Lung (tissue), 12 donors: Measurements from ENCODE around the gene MAJIN. TPM values are rescaled to one million over a fixed set of nuclear protein-coding genes. Genes with fewer than 3 reads are reported as not detected.

ENCODE experiments used
- ATAC-seq: fragments of 200-7000 bp; cut with Tn5 transposase; one replicate; pipeline ENCODE4 v1.9.1; 2020; ENCODE audit warnings: moderate number of reproducible peaks; ENCODE audit not compliant: insufficient read depth, low FRiP score
- DNase-seq, 3 donors: peaks; one replicate each; pipeline ENCODE4 v3.0.0-alpha.2; 2013 to 2017
- H3K27ac ChIP-seq, 2 donors: one replicate each; pipeline ENCODE4 v1.5.1; 2013; ENCODE audit warnings: mild to moderate bottlenecking in 2 of 2, moderate library complexity in 2 of 2, control low read depth in 1 of 2, inconsistent platforms in 1 of 2, low read depth in 1 of 2, low read length in 1 of 2
- H3K27me3 ChIP-seq, 3 donors: one replicate each; pipeline ENCODE4 v1.5.1; 2013; ENCODE audit warnings: low read length in 2 of 3; ENCODE audit not compliant: control insufficient read depth in 3 of 3, insufficient read depth in 3 of 3
- H3K36me3 ChIP-seq, 4 donors: one replicate each; pipeline ENCODE4 v1.5.1; 2013; ENCODE audit warnings: low read length in 4 of 4, mild to moderate bottlenecking in 1 of 4, moderate library complexity in 1 of 4; ENCODE audit not compliant: control insufficient read depth in 4 of 4, insufficient read depth in 4 of 4
- H3K4me1 ChIP-seq, 5 donors: one replicate each; pipeline ENCODE4 v1.5.1; 2013; ENCODE audit warnings: low read length in 5 of 5, mild to moderate bottlenecking in 2 of 5, moderate library complexity in 1 of 5; ENCODE audit not compliant: control insufficient read depth in 5 of 5, insufficient read depth in 5 of 5
- H3K4me3 ChIP-seq: one replicate; pipeline ENCODE4 v1.5.1; 2013; ENCODE audit warnings: mild to moderate bottlenecking, control low read depth, moderate library complexity
- H3K9ac ChIP-seq, 2 donors: one replicate each; pipeline ENCODE4 v1.5.1; 2013; ENCODE audit warnings: low read length in 2 of 2, control low read depth in 1 of 2; ENCODE audit not compliant: insufficient read depth in 1 of 2
- H3K9me3 ChIP-seq, 4 donors: one replicate each; pipeline ENCODE4 v1.5.1; 2013; ENCODE audit warnings: low read length in 3 of 4, mild to moderate bottlenecking in 1 of 4, moderate library complexity in 1 of 4; ENCODE audit not compliant: control insufficient read depth in 4 of 4, insufficient read depth in 3 of 4
- CTCF ChIP-seq: IDR thresholded peaks from 2 replicates; pipeline ENCODE4 v1.5.1; 2012; ENCODE audit warnings: mild to moderate bottlenecking; ENCODE audit errors: control extremely low read depth, extremely low read depth
- whole genome bisulfite sequencing, 2 donors: extraction: QIAGEN DNeasy Blood & Tissue Kit; methylation state at CpG; one replicate each; pipeline ENCODE4 v1.1.7; 2013; 5-methylcytosine and 5-hydroxymethylcytosine counted together
- polyA plus RNA-seq, 2 donors: library from polyadenylated mRNA; stranded (reverse); fragments of 200-250 nt; gene quantifications; one replicate each; pipeline ENCODE4 v1.2.1, GENCODE V29; 2013
- total RNA-seq, 2 donors: library from RNA; depleted of rRNA in 1 of 2; stranded (reverse); fragments of >200 nt in 1 of 2; gene quantifications; one replicate each; pipeline ENCODE4 v1.2.1, GENCODE V29; 2014 to 2021
- donor health status: control.
- donor health status: control.
- donor health status: Bipolar disorder and iron deficiency.
- donor health status: healthy.
- donor health status: DM: yes; HTN: yes; CAD: no.

The MAJIN gene
- total and polyA plus RNA-seq, 4 donors, result 0.24 to 0.55 (median 0.39) TPM; not detected in 1

- WGBS, 2 donors, result 82 to 83% methylated on average over 27 of the region's 27 CpGs
- ATAC-seq (no peak), DNase-seq (no peak)
- Histone ChIP-seq H3K4me1 (peaks cover 0 to 4% (median 0%) of the 10 kb centered on the region in 5 donors), H3K4me3 (no peak overlapping the region), H3K36me3 (peaks cover 5 to 41% (median 11%) of the 10 kb centered on the region in 4 donors), H3K27me3 (no peaks in the 10 kb centered on the region), H3K9ac (no peak overlapping the region), H3K27ac (no peak overlapping the region), H3K9me3 (no peaks in the 10 kb centered on the region)
- TF ChIP-seq CTCF, result no peak
These were observed 37.1 kb downstream of the MAJIN start for GRCh38 chr11:64934682-64935358.

DNA sequence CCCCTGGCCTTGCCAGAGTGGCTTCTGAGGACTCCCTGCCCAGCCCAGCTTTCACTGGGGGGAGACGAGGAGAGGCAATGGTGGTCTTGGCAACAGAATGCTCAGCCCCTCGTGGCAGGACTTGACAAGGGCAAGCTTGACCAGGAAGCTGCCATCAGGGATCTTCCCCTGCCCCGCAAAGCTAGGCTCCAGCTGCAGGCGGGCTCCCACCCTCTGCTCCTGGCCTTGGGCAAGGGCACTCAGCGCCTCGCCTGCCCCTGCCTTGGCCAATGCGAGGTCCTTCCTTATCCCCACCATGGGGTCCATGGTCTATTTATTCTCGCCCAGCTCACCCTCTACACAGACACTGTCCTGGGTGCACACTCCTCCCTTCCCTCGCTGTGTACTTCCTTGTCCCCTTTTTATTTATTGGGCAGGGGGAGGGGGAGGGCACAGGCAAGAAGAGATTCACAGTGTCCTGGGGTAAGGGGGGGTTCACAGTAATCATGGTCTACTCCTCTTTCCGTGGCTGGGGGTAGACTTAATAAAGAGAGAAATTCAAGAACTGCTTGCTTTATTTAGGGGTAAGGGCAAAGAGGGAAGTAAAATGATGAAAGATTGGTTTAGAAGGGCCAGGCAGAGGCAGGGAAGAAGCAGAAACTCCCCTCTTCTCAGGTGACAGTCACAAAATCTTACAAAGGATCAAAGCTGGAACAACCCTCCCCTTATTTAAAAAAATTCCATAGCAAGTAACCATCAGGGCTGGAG lies 37.8 kb downstream of the MAJIN start:
- WGBS, 2 donors, result 87 to 88% methylated on average over 10 of the region's 10 CpGs

GRCh38 chr11:64933213-64933934 lies 38.5 kb downstream of the MAJIN start:
- peaks cover 0 to 4% (median 0%) of the 10 kb centered on the region in 5 donors for H3K4me1 ChIP-seq
- ATAC-seq (no peak), DNase-seq (no peak)
- 94 to 95% methylated on average over 12 of the region's 12 CpGs for WGBS, 2 donors
- H3K36me3 ChIP-seq, result peaks cover 8 to 48% (median 14%) of the 10 kb centered on the region in 4 donors
- no peak overlapping the region for H3K4me3 ChIP-seq
- H3K27ac ChIP-seq, result no peak overlapping the region
- no peak overlapping the region for H3K9ac ChIP-seq
- H3K27me3 ChIP-seq, result no peaks in the 10 kb centered on the region
- H3K9me3 ChIP-seq, result no peaks in the 10 kb centered on the region
- TF ChIP-seq CTCF, result no peak

More for the DNA sequence above, 37.8 kb downstream of the MAJIN start:
- H3K4me1 ChIP-seq, result peaks cover 0 to 4% (median 0%) of the 10 kb centered on the region in 5 donors
- ATAC-seq (no peak), DNase-seq (no peak)
- H3K9ac ChIP-seq, result no peak overlapping the region
- H3K36me3 ChIP-seq, result peaks cover 8 to 47% (median 11%) of the 10 kb centered on the region in 4 donors
- no peaks in the 10 kb centered on the region for H3K27me3 ChIP-seq
- no peak overlapping the region for H3K4me3 ChIP-seq
- TF ChIP-seq CTCF, result no peak
- H3K9me3 ChIP-seq, result no peaks in the 10 kb centered on the region
- H3K27ac ChIP-seq, result no peak overlapping the region
